NOMO-1 treated with DMSO at 0.1 percent for 48 hours (cell line): Measurements from ENCODE around the gene TMEM120B.

Source experiments
- DNase-seq: peaks from one replicate; lab custom pipeline; 2025; ENCODE audit not compliant: unreplicated experiment; lab: John Stamatoyannopoulos, UW

The TMEM120B gene

GRCh38 chr12:121801595-121802484 lies 89.3 kb downstream of the TMEM120B start:
- DNase-seq = peak; percentile 51

DNA sequence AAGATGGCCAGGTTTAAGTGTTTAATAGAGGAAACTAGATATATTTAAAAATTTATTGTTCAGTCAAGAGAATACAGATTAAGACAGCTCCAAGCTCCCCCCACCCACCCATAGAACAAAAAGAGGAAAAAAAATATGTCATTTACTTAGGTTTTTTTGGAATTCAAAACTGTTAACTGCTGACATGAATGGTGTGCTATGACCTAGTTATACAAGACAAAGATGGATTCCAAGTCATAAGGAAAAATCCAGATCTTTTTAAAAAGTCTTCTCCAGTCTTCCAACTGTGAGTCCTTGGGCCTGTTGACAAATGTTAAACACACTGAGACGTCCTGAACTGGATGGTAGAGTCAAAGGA lies 89.9 kb downstream of the TMEM120B start:
- peak; percentile 54 for DNase-seq

GRCh38 chr12:121802843-121803698 lies 90.5 kb downstream of the TMEM120B start:
- DNase-seq = peak; percentile 96

DNA sequence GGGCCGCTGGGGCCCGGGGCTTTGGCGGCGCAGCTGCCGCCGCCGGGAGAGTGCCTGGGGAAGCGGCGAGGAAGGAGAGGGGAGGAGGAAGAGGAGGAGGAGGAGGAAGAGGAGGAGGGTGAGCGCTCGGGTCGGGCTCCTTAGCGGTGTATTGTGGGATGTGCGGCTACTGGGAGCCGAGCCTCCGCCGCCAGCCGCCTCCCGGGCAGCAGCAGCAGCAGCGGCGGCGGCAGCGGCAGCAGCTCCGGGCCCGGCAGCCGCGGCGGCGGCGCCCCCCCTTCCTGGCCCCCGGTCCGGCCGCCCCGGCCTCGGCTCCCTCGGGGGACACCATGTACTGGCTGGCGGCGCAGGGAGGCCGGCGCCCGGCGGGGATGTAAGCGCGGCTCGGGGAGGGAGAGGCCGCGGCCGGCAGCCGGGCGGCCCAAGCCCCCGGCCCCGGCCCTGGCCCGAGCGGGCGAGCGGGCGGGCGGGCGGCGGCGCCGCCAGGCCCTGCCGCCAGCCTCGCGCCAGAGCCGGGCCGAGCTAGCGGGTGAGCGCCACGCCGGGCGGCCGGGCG lies 91.4 kb downstream of the TMEM120B start, which contains the start of gene SETD1B:
Gene SETD1B, plus strand, starts transcription at position 149 of the 556 bp plus-strand sequence. CDS start 729 bp downstream, outside the sequence.
- DNase-seq = peak; percentile 67

GRCh38 chr12:121804417-121805111 lies 92.0 kb downstream of the TMEM120B start:
- DNase-seq = peak; percentile 16

DNA sequence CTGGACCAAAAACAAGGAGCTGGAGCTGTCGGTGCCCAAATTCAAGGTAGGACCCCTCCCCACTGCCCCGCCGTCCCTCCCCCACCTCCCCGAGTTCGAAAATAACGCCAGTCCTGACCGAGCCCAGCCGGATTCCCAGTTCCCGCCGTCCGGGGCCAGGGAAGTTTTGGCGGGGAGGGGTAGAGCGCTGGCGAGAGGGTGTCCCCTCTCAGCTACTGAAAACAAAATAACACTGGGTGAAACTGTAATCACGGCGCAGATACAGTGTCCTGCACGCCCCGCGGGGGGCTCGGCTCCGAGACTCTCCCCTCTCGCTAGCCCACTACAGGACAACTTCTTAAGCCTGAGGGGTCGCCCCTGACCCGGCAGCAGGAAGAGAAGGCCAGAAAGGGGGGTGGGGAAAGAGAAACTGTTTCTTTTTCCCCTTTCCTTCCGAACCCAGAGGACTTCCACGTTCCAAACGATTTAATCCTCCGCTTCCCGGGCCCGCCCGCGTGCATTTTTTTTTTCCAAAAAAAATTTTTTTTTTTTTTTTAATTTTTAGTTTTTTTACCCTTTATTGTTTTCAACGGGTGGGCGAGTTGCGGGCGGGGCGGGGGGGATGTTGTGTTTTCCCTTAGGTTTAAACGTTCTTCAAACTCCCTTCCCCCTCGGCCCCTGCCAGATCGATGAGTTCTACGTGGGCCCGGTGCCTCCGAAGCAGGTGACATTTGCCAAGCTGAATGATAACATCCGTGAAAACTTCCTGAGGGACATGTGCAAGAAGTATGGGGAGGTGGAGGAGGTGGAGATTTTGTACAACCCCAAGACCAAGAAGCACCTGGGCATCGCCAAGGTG lies 92.8 kb downstream of the TMEM120B start:
- no peak for DNase-seq

GRCh38 chr12:121806009-121806545 lies 93.5 kb downstream of the TMEM120B start:
- no peak for DNase-seq

GRCh38 chr12:121806546-121807423 lies 94.2 kb downstream of the TMEM120B start:
- no peak for DNase-seq

DNA sequence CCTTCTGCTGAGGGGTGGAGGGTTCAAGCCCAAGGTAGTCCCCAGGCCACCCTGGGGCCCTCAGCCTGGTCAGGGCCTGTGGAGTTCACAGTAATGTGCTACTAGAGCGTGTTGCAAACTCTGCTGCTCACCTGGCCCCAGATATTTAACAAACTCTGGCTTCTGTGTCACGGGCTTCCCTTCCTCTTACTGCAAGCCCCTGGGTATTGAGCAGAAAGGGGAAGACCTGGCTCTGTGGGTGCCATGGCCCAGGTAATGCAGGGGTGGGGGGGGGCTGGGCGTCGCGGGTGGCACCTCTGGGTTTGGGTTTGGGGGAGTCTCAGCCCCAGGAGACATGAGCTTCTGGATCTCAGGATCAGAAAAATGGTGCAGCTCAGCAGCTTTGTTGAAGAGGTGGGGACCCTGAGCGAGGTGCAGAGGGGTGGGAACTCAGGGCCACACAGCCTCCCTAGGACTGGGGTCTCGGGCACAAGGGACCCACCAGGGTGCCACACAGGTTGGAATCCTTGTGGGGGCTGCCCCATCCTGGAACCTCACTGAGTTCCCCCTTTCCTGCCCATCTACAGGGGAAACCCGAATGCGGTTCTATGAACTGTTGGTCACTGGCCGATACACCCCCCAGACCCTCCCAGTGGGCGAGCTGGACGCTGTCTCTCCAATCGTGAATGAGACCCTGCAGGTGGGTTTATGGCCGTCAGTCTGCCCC lies 95.2 kb downstream of the TMEM120B start:
- DNase-seq = no peak

DNA sequence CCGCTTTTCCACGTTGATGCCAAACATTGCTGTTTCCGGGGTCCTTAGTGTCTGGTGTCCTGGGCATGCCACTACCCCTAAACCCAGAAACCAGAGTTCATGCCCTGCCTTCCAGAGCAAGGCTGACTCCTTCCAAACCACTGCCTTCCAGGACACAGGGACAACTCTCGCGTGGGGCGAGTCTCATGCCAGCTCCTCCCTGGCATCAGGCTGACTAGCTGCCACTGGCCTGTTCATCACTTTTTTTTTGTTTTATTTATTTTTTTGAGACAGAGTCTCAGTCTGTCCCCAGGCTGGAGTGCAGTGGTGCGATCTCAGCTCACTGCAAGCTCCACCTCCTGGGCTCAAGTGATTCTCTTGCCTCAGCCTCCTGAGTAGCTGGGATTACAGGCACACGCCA lies 96.1 kb downstream of the TMEM120B start:
- no peak for DNase-seq

GRCh38 chr12:121809712-121810116 lies 97.2 kb downstream of the TMEM120B start:
- DNase-seq = no peak

- no peak for DNase-seq
Measured at GRCh38 chr12:121810234-121810817, 97.8 kb downstream of the TMEM120B start.

- DNase-seq = no peak
Measured at GRCh38 chr12:121810833-121811433, 98.4 kb downstream of the TMEM120B start.

GRCh38 chr12:121811434-121812319 lies 99.1 kb downstream of the TMEM120B start:
- DNase-seq = peak; percentile 60

GRCh38 chr12:121812320-121812871 lies 99.8 kb downstream of the TMEM120B start:
- DNase-seq = peak; percentile 47
